A673 (cell line): ENCODE data around the gene MFAP4. TPM values are rescaled to one million over a fixed set of nuclear protein-coding genes. Genes with fewer than 3 reads are reported as not detected.

Source experiments
- BruUV-seq: library from RNA; stranded (reverse); fragments of 400-500 nt; replicated peaks from 2 replicates; lab custom pipeline; 2021; lab: Mats Ljungman, UMichigan
- CTCF ChIA-PET: fragments of 300-600 bp; sonication (Branson Sonifier 250); formaldehyde crosslinking; loops from one replicate; lab custom pipeline; 2022; ENCODE audit warnings: antibody characterized with exemption; lab: Charles Lee
- POLR2A ChIA-PET: fragments of 300-600 bp; sonication (Branson Sonifier 250); formaldehyde crosslinking; loops from one replicate; lab custom pipeline; 2022; ENCODE audit warnings: antibody characterized with exemption; ENCODE audit not compliant: low non-redundant PET; lab: Charles Lee
- DNase-seq: peaks from one replicate; pipeline ENCODE4 v3.0.0-alpha.2; 2015; ENCODE audit warnings: low spot score
- H3K27ac ChIP-seq: fragments of 200-600 bp; sonication (generic); 2 replicates; pipeline ENCODE4 v1.5.1; 2016; ENCODE audit warnings: mixed run types, low read depth, mild to moderate bottlenecking, mixed read lengths, antibody characterized with exemption, low read length; ENCODE audit not compliant: poor library complexity, severe bottlenecking
- H3K27me3 ChIP-seq: fragments of 200-600 bp; sonication (generic); replicated peaks from 2 replicates; pipeline ENCODE4 v1.6.1; 2017; ENCODE audit warnings: mixed run types, low read depth, mild to moderate bottlenecking, mixed read lengths, antibody characterized with exemption, low read length; ENCODE audit not compliant: insufficient read depth, poor library complexity
- H3K36me3 ChIP-seq: fragments of 200-600 bp; sonication (generic); 2 replicates; pipeline ENCODE4 v1.6.1; 2016; ENCODE audit warnings: mixed run types, mild to moderate bottlenecking, mixed read lengths, antibody characterized with exemption, low read length; ENCODE audit not compliant: insufficient read depth, poor library complexity, severe bottlenecking
- H3K4me1 ChIP-seq: fragments of 200-600 bp; sonication (generic); 2 replicates; pipeline ENCODE4 v1.6.1; 2017; ENCODE audit warnings: mixed run types, mild to moderate bottlenecking, mixed read lengths, antibody characterized with exemption, low read length; ENCODE audit not compliant: insufficient read depth, poor library complexity, severe bottlenecking
- H3K4me3 ChIP-seq: fragments of 200-600 bp; sonication (generic); 2 replicates; pipeline ENCODE4 v1.5.1; 2016; ENCODE audit warnings: low read depth, mixed run types, mild to moderate bottlenecking, mixed read lengths, low read length; ENCODE audit not compliant: poor library complexity, severe bottlenecking
- H3K9me3 ChIP-seq: fragments of 200-600 bp; sonication (generic); 2 replicates; pipeline ENCODE4 v1.6.1; 2016; ENCODE audit warnings: mixed run types, low read depth, mild to moderate bottlenecking, mixed read lengths, antibody characterized with exemption, low read length; ENCODE audit not compliant: poor library complexity, severe bottlenecking
- EZH2 ChIP-seq: fragments of 200-600 bp; sonication (generic); IDR thresholded peaks from 2 replicates; pipeline ENCODE4 v1.6.1; 2017; ENCODE audit warnings: borderline replicate concordance, low read depth, mild to moderate bottlenecking, mixed read lengths, antibody characterized with exemption, low read length; ENCODE audit not compliant: poor library complexity, severe bottlenecking
- intact Hi-C: fragments of 100-400 bp; cut with micrococcal nuclease; formaldehyde crosslinking; loops from one replicate; pipeline ENCODE4 v1.10.0; 2022; ENCODE audit not compliant: unreplicated experiment
- total RNA-seq: library from RNA; stranded (reverse); gene quantifications from 2 replicates; pipeline ENCODE4 v1.2.3, GENCODE V29; 2021
- TF ChIP-seq, protein P1 (sequence below): fragments of 300-800, 200-600 bp; sonication (generic); conservative IDR thresholded peaks from 2 replicates; pipeline ENCODE4 v1.5.1; 2017; ENCODE audit warnings: low read depth, mild to moderate bottlenecking, antibody characterized with exemption, low read length, moderate library complexity, mixed read lengths

MFAP4 gene
- total RNA-seq, 1 experiment from 2014 or later, result 60.9 TPM

DNA sequence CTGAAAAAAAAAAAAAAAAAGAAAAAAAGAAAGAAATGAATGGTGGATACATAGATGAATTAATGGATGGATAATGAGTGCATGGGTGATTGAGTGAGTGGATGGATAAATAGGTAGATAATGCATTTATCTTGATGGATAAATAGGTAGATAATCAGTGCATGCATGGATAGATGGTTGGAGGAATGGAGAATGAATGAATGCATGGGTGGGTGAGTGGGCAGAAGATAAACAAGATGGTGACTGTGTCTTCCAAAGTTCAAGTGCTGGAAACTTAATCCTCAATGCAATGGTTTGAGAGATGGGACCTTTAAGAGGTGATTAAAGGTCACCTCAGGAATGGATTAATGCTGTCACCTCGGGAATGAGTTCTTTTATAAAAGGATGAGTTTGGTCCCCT is 17.3 kb upstream of the MFAP4 start:
- no TSS peak for BruUV-seq
- Histone ChIP-seq H3K36me3 (no peaks in the 10 kb centered on the region), H3K4me1 (peaks cover 13% of the 10 kb centered on the region), H3K27ac (no peak overlapping the region), H3K4me3 (no peak overlapping the region), H3K27me3 (no peaks in the 10 kb centered on the region), H3K9me3 (no peaks in the 10 kb centered on the region)
- no peak for TF ChIP-seq EZH2
- TF ChIP-seq, protein P1, sequence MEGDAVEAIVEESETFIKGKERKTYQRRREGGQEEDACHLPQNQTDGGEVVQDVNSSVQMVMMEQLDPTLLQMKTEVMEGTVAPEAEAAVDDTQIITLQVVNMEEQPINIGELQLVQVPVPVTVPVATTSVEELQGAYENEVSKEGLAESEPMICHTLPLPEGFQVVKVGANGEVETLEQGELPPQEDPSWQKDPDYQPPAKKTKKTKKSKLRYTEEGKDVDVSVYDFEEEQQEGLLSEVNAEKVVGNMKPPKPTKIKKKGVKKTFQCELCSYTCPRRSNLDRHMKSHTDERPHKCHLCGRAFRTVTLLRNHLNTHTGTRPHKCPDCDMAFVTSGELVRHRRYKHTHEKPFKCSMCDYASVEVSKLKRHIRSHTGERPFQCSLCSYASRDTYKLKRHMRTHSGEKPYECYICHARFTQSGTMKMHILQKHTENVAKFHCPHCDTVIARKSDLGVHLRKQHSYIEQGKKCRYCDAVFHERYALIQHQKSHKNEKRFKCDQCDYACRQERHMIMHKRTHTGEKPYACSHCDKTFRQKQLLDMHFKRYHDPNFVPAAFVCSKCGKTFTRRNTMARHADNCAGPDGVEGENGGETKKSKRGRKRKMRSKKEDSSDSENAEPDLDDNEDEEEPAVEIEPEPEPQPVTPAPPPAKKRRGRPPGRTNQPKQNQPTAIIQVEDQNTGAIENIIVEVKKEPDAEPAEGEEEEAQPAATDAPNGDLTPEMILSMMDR, result no peak
- ChIA-PET CTCF (no interaction called here), POLR2A (no interaction called here)
- intact Hi-C loops, result no loop called here
- no peak for DNase-seq

DNA sequence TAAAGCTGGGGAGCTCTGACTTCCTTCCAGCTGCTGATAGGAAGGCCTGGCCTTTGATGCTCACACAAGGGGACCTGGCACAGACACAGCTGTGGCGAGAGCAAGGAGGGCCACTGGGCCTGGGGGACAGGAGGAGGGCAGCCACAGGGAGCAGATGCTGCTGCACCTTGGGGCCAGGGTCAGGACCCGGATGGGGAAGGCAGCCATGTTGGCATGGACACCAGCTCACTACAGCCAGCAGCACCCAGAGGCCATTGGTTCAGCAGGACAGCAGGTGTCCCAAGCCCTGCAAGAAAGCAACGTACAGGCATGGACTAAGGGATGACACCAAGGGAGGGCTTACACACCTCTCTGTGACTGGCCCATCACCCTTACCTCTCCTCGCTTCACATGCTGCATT is 16.0 kb upstream of the MFAP4 start:
- no peak for DNase-seq
- POLR2A ChIA-PET, result no interaction called here
- no TSS peak for BruUV-seq
- no peak overlapping the region for H3K27ac ChIP-seq
- intact Hi-C loops, result no loop called here
- H3K4me3 ChIP-seq, result no peak overlapping the region
- H3K4me1 ChIP-seq, result peaks cover 22% of the 10 kb centered on the region
- no peaks in the 10 kb centered on the region for H3K36me3 ChIP-seq
- H3K27me3 ChIP-seq, result no peaks in the 10 kb centered on the region
- no peak for TF ChIP-seq EZH2
- CTCF ChIA-PET, result no interaction called here
- H3K9me3 ChIP-seq, result no peaks in the 10 kb centered on the region

DNA sequence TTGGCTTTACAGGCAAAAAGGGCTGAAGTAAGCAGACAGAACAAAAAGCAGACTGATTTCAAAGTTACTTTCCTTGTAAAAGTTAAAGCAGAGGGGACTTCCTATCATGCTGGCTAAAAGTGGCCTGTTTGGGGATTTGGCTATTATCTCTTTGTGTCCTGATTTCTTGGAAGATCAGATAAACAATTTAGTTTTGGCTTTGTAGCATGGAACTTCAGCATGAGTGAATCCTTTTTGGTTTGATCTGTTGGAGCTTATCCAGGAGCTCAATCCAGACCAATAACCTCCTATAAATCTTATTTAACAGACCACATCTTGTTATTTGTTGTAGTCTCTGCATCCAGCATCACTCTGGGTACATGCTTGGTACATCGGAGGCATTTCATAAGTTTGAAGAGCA is 15.2 kb upstream of the MFAP4 start:
- Histone ChIP-seq H3K36me3 (no peaks in the 10 kb centered on the region), H3K27me3 (no peaks in the 10 kb centered on the region), H3K4me1 (peaks cover 24% of the 10 kb centered on the region), H3K9me3 (no peaks in the 10 kb centered on the region), H3K4me3 (no peak overlapping the region), H3K27ac (no peak overlapping the region)
- TF ChIP-seq, protein P1, result no peak
- TF ChIP-seq EZH2, result no peak
- POLR2A ChIA-PET, result no interaction called here
- intact Hi-C loops, result no loop called here
- peak; percentile 45 for DNase-seq
- CTCF ChIA-PET, result no interaction called here
- no TSS peak for BruUV-seq

DNA sequence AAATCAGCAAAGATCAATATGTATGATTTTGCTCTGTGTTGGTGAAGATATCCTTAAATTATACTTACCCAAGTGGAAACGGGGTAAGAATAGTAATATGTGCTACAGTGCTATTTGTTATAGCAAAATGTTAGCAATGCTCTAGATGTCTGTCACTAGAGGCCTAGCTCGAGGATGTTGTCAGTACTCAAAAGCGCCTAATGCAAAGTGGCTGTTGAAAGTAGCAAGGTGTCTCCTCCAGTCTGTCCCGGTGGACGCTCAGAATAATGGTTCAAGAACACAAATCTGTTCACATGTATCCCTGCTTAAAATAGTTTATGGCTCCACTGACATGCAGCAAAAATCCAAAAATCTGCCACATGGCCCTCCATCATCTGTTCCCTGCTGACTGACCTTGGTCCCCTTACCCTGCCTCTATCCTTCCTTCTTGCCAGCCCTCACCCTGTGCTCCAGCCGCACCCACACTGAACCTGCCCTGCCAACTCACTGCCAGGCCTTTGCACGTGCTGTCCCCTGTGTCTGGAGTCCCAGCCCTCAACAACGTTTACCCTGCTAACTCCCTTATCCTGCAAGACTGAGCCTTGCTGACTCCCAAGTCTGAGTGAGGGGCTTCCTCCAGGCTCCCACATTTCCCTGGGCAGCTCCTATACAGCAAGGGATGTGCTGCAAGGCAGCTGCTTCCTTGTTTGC is 14.5 kb upstream of the MFAP4 start:
- DNase-seq, result no peak
- CTCF ChIA-PET, result no interaction called here
- Histone ChIP-seq H3K27me3 (no peaks in the 10 kb centered on the region), H3K36me3 (no peaks in the 10 kb centered on the region), H3K4me1 (peaks cover 24% of the 10 kb centered on the region), H3K27ac (no peak overlapping the region), H3K4me3 (no peak overlapping the region), H3K9me3 (no peaks in the 10 kb centered on the region)
- POLR2A ChIA-PET, result no interaction called here
- intact Hi-C loops, result no loop called here
- TF ChIP-seq, protein P1, result no peak
- no peak for TF ChIP-seq EZH2
- no TSS peak for BruUV-seq
